ENCODE results near the gene CYTH1.

The CYTH1 gene

GRCh38 chr17:78747488-78747887 is 34.6 kb downstream of the CYTH1 start:
- DNase-seq (ENCODE audit: extremely low read depth, low read depth), result no peak
- no peak overlapping the region for H3K4me3 ChIP-seq (replicated peaks; ENCODE audit: low read depth, low read length)
- no peak for TF ChIP-seq CTCF (IDR thresholded peaks at IDR 0.05; ENCODE audit: low read depth, low read length, missing control alignments)

GRCh38 chr17:78746949-78747269 is 35.2 kb downstream of the CYTH1 start:
- H3K4me3 ChIP-seq (replicated peaks; ENCODE audit: low read depth, low read length), result no peak overlapping the region
- DNase-seq (ENCODE audit: extremely low read depth, low read depth), result no peak
- no peak for TF ChIP-seq CTCF (IDR thresholded peaks at IDR 0.05; ENCODE audit: low read depth, low read length, missing control alignments)

- H3K4me3 ChIP-seq (replicated peaks; ENCODE audit: low read depth, low read length), result no peak overlapping the region
- TF ChIP-seq CTCF (IDR thresholded peaks at IDR 0.05; ENCODE audit: low read depth, low read length, missing control alignments), result no peak
- no peak for DNase-seq (ENCODE audit: extremely low read depth, low read depth)
These were observed 35.7 kb downstream of the CYTH1 start for GRCh38 chr17:78746263-78746948.

GRCh38 chr17:78745407-78746088 is 36.5 kb downstream of the CYTH1 start:
- peak; percentile 31 for DNase-seq (ENCODE audit: extremely low read depth, low read depth)
- TF ChIP-seq CTCF (IDR thresholded peaks at IDR 0.05; ENCODE audit: low read depth, low read length, missing control alignments), result peak; percentile 48
- H3K4me3 ChIP-seq (replicated peaks; ENCODE audit: low read depth, low read length), result no peak overlapping the region

- TF ChIP-seq CTCF (IDR thresholded peaks at IDR 0.05; ENCODE audit: low read depth, low read length, missing control alignments), result no peak
- H3K4me3 ChIP-seq (replicated peaks; ENCODE audit: low read depth, low read length), result no peak overlapping the region
- DNase-seq (ENCODE audit: extremely low read depth, low read depth), result no peak
These were observed 39.2 kb downstream of the CYTH1 start for GRCh38 chr17:78742901-78743300.

- H3K4me3 ChIP-seq (replicated peaks; ENCODE audit: low read depth, low read length), result no peak overlapping the region
- TF ChIP-seq CTCF (IDR thresholded peaks at IDR 0.05; ENCODE audit: low read depth, low read length, missing control alignments), result no peak
- DNase-seq (ENCODE audit: extremely low read depth, low read depth), result no peak
These were observed 40.3 kb downstream of the CYTH1 start for GRCh38 chr17:78741644-78742284.
